ENCODE data around the gene CLTRN.

Gene CLTRN

DNA sequence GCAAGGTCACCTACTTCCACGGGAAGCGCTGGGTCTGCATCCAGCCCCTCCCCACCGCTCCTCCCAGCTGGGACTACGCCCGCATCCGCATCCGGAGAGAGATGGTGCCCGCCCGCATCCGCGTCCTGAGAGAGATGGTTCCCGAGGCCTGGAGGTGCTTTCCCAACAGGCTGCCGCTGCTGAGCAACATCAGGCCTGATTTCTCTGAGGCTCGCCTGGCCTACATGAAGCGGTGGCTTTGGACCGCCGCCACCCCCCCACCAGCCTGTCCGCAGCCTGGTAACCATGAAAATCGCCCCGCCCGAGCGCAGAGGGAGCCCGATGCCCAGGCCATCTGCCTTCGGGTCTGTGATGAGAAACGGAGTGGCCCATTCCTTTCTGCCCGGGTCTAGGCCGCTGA is 18.1 kb downstream of the CLTRN start:
- DNase-seq: no peak

DNA sequence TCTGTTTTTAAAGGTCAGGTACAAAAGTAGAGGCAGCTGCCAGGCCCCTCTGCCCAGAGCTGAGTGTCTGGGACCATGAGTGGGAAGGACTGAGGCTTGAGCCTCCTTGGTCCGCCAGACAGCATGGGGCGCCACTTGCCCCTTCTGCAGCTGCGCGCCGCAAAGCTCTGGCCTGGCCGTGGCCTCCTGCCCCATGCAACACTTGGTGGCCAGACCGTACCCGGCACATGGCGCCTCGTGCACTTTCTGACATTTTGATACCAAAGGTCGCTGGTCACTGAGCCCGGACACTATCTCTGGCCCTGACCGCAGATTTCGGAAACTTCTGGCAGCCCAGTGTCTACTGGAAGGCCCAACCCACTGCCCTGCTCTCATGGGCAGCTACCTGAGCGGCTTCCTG is 18.6 kb downstream of the CLTRN start:
- no peak for DNase-seq

DNA sequence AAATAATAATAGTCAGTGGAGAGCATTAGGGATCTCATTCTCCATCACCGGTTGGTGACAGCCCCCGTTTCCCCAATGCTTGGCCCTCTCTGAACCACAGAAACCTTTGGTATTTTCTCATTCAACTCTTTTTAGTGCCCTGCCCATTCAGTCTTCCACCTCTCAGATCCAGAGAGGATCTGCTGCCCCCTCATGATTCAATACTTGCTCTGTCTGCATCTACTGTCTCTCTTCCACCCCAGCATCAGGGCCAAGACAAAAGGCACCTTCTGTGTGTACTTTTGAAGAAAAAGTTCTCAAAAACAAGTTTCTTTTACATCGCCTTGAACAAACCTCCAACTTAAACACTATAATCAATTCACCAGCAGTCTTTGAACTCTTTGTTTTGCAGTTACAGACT is 19.3 kb downstream of the CLTRN start:
- DNase-seq: no peak

DNA sequence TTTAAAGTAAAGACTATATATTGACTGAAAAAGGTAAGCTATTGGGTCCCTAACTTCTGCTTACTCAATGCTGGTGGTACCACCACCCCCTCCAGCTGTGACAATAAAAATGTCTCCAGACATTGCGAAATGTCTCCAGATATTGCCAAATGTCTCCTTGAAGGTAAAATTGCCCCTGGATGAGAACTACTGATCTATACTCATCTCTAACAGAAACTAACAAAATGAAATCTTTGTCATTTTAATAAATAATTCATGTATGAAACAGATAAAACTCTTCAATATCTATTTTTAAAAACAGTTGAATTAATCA is 20.1 kb downstream of the CLTRN start:
- DNase-seq: no peak

DNA sequence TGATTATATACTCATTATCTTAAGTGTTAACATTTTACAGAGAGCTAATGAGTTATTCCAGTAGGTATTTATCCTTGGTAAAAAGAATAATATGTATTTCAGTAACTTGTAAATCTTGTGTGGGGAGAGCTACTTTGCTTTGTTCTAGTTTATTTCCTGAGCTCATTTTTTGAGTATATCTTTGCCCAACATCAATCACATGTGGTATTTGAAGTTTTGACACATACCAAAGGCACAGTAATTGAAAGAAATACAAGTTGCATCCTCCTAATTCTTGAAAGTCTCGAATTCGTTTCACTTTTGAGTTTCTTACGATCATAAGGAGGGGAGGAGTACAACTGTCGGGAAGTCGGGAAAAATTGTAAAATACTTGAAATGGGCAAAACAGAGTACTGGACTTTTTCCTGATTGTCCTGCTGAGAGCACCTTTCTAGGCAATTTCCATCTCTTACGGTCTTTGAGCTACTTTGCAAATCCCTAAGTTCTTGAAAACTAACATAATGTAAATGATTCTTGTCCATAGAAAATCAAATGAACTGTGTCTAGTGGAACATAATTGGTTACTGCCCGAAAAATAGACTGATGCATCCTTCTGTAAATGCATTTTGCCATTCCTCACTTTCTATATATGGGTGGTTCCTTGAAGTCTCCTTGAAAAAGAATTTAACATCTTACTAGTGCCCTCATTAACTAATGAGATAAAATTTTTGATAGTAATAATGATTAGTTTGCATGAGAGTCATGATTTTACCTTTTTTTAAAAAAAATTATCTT is 20.6 kb downstream of the CLTRN start:
- no peak for DNase-seq

DNA sequence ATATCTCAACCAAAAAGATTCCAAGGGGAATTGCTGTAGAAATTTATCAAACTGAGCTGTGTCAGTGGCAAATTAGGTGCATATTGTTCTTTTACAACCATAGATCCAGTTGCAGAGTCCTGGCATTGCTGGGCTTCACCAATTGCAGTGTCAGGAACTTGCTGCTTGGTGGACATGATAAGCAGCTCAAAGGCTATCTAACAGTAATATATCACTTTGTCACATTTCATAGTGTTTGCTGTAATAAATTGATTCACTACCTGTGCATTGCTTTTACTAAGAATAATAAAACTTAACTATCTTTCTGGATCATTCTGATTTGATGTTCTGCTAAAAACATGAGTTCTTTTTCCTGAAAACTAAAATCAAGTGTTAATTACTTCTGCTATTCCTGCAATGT is 33.0 kb downstream of the CLTRN start:
- no peak for DNase-seq

DNA sequence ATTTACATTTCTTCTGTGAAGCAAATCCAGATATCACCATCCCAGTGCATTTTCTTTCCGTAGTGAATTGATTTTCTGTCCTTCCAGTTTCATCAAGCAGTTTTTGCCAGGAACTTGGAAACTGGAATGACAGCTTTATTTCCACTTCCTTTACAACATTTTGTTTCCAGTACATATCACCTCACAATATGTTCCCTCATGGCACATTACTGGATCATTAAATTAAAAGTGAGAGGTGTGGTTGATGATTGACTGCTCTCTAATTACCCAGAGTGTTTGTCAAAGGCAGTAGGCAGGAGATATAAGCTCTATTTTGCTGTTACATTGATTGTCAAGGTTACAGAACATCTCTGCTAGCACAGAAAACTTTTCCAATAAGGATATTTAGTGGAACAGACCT is 41.6 kb downstream of the CLTRN start:
- no peak for DNase-seq

DNA sequence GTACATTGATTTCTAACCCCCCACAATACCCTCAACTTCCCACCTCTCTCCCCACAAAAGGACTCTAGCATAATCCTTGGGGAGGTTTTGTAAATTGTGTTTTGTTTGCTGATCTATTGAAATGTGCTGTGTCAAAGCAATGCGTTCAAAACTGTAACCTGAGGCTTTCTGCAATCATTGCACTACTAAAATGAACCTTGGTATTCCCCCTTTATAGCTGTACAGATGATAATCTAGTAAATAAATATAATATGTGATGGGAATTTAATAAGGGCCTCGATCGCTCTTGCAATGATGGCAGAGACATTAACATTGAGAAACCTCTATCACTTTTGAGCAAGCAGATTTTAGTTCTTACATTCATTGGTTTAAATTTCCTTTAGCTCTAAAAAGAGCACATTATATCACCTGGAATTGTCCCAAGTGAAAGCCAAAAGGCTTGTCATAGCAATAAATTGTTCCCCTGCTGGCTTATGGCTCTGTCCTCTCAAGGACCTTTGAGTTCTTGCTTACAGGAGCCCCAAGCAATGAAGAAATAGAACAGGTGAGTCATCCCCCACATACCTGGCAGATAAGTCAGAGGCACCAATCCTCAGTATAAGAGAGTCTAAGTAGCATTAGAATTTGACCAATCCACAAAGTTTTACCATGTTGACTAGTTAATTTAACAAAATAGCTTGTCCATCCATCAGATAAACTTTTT is 45.4 kb downstream of the CLTRN start:
- DNase-seq: no peak

DNA sequence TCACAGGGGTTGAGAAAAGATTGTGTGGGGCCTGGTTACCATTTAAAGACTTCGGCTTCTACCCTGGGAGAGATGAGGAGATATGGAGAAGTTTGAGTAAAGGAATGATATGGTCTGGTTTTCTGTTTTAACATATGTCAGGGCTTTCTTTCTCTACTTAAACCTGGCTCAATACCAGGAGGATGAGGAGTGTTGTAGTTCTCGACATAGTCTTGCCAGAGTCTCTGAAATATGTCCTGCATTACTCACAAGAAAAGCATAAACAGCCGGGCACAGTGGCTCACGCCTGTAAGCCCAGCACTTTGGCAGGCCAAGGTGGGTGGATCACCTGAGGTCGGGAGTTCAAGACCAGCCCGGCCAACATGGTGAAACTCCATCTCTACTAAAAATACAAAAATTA is 47.5 kb downstream of the CLTRN start:
- no peak for DNase-seq

DNA sequence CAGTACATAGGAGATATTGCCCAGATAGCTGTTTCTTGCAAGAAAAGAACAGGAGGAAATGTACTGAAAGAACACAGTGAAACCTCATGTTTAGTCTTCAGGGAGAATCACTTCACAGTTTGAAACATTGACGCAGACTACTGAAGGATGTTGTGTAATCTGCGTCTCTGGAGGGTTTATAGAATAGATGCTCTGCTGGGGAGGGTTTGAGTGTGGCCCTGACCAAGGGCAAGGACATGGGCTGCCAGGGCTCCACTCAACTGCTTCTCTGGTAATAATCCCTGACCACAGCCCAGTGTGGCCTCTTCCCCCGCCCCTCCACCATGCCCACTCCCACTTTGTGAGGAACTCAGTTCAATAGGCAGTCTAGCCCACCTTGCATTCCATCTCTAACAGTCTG is 48.1 kb downstream of the CLTRN start:
- no peak for DNase-seq

DNA sequence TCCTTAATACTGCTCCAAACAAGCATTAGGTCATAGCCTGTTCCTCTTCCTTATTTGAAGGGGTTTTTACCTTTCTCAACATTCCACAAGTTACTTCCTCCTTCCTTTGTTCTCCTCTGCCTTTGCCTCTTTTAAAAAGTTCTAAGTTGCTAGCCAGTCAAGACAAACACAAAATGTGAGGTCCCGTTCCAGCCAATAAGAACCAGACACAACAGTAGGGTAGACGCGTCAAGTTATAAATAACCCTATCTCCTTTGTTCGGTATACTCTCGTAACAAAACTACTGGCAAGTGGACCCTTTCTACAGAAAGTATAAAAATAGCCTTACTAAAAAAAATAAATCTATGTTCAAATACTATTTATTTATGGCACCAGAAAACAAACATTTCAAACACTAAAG is 57.5 kb downstream of the CLTRN start:
- no peak for DNase-seq

DNA sequence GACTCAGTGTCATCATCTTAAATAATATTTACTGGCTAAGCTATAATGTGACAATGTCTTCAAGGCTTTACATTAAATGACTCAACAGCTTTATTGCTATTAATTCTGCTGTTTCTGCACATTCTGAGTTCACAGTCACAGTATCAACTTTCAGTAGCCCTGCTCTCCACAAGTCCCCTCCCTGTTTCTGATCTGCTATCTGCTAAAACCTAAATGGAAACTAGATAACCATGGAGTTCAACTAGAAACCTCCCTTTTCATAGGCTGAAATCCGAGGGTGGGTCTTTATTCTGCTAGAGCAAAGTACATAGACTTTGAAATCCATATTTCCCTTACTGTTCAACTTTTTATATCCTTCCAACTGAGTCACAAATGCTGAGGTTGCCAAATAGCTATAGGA is 58.5 kb downstream of the CLTRN start:
- no peak for DNase-seq

DNA sequence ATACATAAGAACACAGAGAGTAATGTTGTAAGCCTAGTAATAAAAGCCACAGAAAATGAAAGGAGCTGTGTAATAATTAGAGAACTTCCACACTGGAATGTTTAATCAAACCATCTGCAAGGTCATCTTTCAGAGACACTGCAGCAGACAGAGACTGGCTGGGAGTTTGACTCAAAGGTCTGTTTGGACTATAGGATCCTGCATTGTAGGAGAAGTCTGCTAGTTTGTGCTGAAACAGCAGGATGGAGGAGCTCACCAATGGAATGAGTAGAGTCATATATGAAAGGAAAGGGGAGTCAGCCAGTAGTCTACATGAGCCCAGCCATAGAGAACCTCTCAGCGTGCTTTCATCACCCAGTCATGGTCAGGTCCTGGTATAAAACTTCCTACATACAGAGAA is 59.4 kb downstream of the CLTRN start:
- DNase-seq: no peak

DNA sequence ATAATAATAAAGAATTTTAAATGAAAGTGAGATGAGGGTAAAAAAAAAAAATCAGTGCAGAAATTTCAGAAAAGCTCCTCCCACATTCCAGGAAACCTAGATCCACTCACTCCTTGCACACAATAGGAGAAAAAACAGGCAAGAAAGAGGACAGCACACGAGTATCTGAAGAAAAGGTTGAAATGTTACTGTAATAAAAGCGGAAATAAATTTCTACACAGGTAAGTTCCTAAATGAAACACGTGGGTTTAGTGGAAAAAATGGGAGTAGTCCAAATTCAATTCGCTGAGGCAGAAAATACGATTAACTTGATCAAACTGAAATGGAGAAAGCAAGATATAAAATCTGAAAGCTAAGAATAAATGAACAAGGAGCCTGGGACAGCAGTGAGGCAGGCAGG is 61.8 kb downstream of the CLTRN start:
- DNase-seq: no peak

DNA sequence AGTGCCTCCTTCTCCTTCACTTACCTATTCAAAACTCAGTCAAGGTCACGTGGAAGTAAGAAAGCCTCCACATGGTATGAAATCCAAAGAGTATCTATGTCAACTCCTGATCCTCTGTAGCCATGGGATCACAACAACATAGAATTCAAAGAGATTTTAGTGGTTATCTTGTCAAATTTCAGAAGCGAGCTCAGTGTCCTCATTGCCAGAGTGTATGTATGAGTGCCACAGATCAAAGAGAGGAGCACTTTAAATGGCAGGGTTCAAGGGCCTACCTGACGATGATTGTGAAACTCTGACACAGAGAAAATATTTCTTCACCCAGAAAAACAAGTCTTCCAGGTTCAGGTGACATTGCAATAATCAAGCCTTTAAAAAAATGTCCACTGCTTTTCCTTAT is 62.7 kb downstream of the CLTRN start:
- no peak for DNase-seq

DNA sequence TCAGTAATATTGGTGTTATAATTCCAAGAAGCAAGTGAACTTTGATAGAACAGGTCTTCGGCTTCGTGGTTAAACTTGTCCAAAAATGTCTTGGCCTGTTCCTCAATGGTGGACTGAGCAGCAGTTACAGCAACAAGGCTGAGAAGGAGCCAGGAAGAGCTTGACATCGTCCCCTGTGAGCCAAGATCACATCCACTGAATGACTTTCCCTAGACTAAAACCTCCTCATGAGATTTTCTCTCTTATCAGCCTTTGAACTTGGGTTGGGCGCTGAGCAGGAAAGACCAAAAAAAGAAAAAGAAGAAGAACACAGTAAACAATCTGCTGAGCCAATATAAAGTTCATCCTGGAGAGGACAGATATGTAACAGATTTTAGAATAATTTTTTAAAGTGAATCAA is 63.9 kb downstream of the CLTRN start, which contains the start of gene ACE2:
ACE2 (minus strand) TSS at position 216 of the 400 bp plus-strand sequence; CDS start at position 167, 49 bp downstream.
- DNase-seq: no peak

DNA sequence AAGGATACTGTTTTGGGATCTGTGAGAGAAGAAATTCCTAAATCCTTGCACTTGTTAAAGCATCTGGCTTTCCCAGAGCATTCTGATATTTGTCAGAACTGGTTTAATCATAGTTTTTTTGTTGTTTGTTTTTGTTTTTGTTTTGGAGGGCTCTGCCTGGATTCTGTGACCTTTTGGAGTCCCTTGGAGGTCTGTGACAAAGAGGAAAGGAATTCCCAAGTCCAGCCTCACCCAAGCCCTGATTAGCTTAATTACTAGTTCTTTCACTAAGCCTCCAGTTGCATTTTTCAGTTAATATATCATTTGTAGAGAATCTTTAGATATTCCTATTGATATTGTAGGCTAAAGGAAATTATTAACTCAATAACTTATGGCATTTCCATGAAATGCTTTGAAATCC is 64.6 kb downstream of the CLTRN start:
- DNase-seq: no peak

DNA sequence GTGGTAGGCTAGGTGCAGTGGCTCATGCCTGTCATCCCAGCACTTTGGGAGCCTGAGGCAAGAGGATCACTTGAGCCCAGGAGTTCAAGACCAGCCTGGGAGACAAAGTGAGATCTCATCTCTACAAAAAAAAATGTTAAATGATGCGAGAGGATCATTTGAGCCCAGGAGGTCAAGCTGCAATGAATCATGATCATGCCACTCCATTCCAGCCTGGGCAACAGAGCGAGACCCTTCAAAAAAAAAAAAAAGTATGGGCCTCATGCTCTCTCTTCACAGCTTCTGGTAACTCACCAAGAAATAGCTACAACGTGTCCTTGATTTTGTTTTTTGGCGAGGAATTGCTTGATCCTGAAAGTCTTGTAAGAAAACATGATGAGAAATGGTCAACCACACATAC is 65.1 kb downstream of the CLTRN start:
- no peak for DNase-seq

DNA sequence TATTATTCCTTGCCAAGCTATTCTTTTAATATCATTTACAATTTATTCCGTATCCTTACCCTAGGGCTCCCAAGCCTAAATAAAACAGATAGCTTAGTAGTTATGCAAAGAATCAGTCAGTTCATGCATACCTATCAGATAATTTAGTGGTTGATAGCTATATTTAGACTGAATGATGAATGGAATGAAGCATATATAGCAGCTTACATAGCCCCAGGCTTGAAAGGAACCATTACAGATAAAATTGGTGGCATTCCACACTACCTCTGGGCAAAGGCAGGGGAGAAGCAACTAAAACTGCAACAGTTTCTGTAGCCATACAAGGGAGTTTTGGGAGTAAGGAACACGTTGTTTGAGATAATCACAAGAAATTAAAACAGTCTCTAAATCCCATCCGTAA is 66.6 kb downstream of the CLTRN start:
- no peak for DNase-seq

DNA sequence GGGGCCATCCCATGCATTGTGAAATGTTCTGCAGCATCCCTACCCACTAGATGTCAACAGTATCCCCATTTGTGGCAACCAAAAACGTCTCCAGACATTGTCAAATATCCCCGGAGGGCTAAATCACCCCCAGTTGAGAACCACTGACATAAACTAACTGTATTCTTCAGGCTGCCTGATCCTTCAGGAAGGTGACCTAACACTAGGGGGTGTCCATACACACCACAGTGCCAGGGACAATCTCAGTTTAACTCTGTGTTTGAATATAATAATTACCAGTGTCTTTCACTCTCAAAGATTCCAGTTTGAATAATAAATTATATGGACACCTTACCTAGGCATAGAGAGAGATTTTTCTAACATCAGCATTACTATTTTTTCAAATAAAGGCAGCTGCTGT is 70.2 kb downstream of the CLTRN start:
- DNase-seq: no peak

DNA sequence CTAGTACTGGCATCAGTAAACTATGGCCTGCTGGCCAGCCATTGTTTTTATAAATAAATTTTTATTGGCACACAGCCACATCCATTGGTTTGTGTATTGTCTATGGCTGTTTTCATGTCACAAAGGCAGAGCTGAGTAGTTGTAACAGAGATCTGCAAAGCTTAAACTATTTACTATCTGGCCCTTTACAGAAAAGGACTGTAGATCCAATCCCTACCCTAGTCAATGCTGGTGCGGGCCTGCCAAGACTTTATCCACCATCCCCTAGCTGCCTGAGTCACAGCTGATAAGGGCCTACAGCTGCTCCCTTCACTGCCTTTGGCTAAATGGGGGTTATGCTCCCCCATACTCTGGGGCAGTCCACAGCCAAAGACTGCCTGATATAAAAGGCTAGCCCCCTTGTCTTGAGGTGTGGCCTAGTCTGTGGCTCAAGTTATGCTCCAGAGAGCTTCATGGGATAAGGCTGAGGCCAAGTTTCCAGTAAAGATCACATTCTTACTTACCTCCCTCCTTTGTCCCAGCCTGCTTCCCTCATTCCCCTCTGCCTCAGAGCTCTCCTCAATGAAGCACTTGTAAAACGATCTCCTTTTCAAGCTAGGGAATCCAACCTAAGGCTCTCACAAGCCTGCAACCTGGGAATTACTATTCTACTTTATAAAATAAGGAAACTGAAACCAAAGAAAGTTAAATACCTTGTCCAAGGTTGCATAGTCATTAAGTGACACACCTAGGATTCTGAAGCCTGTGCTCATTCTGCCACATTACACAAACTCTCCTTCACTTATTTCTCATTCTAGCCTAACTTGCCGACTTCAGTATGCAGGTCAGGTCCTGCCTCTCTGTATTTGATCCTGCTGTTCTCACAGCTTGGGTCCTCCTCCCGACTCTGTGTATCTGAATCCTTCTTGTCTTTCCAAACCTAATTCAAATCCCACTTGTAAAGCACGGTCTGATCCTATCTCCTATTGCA is 84.5 kb downstream of the CLTRN start:
- no peak for DNase-seq
